ENCODE results near the gene DHRS4L2. TPM values are rescaled to one million over a fixed set of nuclear protein-coding genes. Genes with fewer than 3 reads are reported as not detected.
"Not testable (repeated sequence)": the region's sequence is repeated elsewhere in the genome, so short reads cannot be mapped to it uniquely, and the experiment has no call there.

Gene DHRS4L2
- total and polyA plus RNA-seq, 7 donors: 8.0 to 62.7 (median 20.0) TPM

- Histone ChIP-seq H3K9me3 (no peaks in the 10 kb centered on the region), H3K27ac (no peak overlapping the region), H3K27me3 (no peaks in the 10 kb centered on the region), H3K4me1 (peaks cover 0 to 30% (median 28%) of the 10 kb centered on the region in 4 donors), H3K36me3 (peaks cover 0 to under 1% (median 0%) of the 10 kb centered on the region in 4 donors), H3K4me3 (no peak overlapping the region)
- DNase-seq: no peak
- WGBS, 2 donors: 98% methylated on average over 6 of the region's 6 CpGs
- intact Hi-C loops (cut with DNase I): loop anchor here (5.0 kb wide), 1 partner anchor 318 kb away; no protein-coding TSS in a partner anchor
- TF ChIP-seq POLR2AphosphoS5 (IDR thresholded peaks at IDR 0.05) (no peak), POLR2A (IDR thresholded peaks at IDR 0.05) (no peak), EP300 (IDR thresholded peaks at IDR 0.05) (no peak), CTCF (IDR thresholded peaks at IDR 0.05) (no peak)
Observed at GRCh38 chr14:23950411-23951135, 38.2 kb upstream of the DHRS4L2 start.

GRCh38 chr14:23951136-23951466, 37.6 kb upstream of the DHRS4L2 start:
- not testable (repeated sequence) for H3K27ac ChIP-seq, H3K4me3 ChIP-seq, H3K9me3 ChIP-seq, H3K27me3 ChIP-seq, H3K36me3 ChIP-seq, DNase-seq
- H3K4me1 ChIP-seq: peaks cover 0 to 30% (median 28%) of the 10 kb centered on the region in 4 donors
- WGBS, 2 donors: 90 to 92% methylated on average over 3 of the region's 3 CpGs
- intact Hi-C loops (cut with DNase I): loop anchor here (5.0 kb wide), 1 partner anchor 319 kb away; no protein-coding TSS in a partner anchor

- TF ChIP-seq POLR2A (IDR thresholded peaks at IDR 0.05) (no peak), EP300 (IDR thresholded peaks at IDR 0.05) (no peak), CTCF (IDR thresholded peaks at IDR 0.05) (no peak), POLR2AphosphoS5 (IDR thresholded peaks at IDR 0.05) (no peak)
- no peak for DNase-seq
- peaks cover 0 to 30% (median 28%) of the 10 kb centered on the region in 4 donors for H3K4me1 ChIP-seq
- H3K27me3 ChIP-seq: no peaks in the 10 kb centered on the region
- intact Hi-C loops (cut with DNase I): loop anchor here (2.0 to 5.0 kb wide), 2 partner anchors 21 to 319 kb away; no protein-coding TSS in a partner anchor
- peak overlapping the region in 1 of 4 donors; percentile 14 for H3K27ac ChIP-seq
- no peak overlapping the region for H3K4me3 ChIP-seq
- peaks cover 0 to 6% (median 3%) of the 10 kb centered on the region in 4 donors for H3K36me3 ChIP-seq
- no peaks in the 10 kb centered on the region for H3K9me3 ChIP-seq
- 70 to 77% methylated on average over 8 of the region's 8 CpGs for WGBS, 2 donors
Observed at GRCh38 chr14:23951590-23952201, 37.0 kb upstream of the DHRS4L2 start.

DNA sequence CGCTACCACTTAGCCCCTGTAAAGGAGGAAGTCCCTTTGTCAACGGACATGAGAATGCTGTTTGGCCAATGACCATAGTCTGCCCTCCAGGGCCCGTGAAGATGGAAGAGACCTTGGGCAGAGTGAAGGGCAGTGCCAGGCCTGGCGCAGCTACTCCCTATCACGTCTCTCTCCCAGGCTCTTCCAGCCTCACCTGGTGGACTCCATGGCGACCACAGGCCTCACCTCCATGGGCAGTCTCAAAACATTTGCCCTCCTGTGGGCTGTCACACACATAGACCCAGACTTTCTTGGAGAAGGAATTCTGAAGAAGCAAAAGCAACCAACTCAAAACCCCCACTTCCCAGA, 35.6 kb upstream of the DHRS4L2 start:
- H3K9me3 ChIP-seq, DNase-seq, H3K27me3 ChIP-seq, H3K36me3 ChIP-seq: not testable (repeated sequence)
- intact Hi-C loops (cut with DNase I): loop anchor here (2.0 to 5.0 kb wide), 2 partner anchors 22 to 321 kb away; no protein-coding TSS in a partner anchor
- 30 to 56% methylated on average over 6 of the region's 6 CpGs for WGBS, 2 donors
- peak overlapping the region; percentile 55 to 78 (median 68) for H3K4me3 ChIP-seq
- peak overlapping the region; percentile 81 to 93 (median 86) for H3K27ac ChIP-seq
- H3K4me1 ChIP-seq: peaks cover 0 to 30% (median 28%) of the 10 kb centered on the region in 4 donors

DNA sequence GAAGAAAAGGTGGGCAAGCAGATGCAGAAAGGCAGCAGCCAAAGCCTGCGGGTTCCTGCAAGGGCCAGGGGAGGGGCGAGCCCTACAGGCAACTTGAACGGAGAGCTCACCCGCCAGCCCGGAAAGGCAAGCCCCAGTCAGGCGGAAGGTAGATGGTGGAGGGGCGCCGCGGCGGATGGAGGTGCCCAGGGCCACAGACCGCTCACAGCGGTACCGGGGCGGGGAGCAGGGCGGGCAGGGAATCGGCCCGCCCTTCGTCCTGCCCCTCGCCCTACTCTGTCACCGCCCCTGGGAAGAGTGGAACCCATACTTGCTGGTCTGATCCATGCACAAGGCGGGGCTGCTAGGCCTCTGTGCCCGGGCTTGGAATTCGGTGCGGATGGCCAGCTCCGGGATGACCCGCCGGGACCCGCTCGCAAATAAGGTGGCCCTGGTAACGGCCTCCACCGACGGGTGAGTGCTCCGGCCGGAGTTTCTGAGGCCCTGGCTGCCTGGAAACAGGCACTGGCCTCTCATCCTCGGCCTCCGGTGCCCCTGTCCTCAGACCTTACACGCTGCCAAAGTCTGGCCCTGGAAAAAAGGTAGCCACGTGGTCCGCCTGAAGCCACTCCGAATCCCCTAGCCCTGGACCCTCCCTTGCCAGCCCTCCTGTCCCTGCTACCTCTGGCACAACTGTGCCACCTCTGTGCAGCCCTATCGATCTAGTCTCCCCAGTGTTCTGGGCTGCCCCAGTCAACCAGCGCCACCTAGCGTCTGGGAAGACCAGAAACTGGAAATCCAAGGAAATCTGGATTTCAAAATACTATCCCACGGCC, 35.1 kb upstream of the DHRS4L2 start, which contains the start of gene DHRS4:
Gene DHRS4, plus strand, starts transcription at position 307 of the 815 bp plus-strand sequence. Its CDS starts 19 bp downstream, at position 326.
- 0 to 1% methylated on average over 44 of the region's 44 CpGs for WGBS, 2 donors
- Histone ChIP-seq H3K36me3 (peaks cover 0 to 6% (median 3%) of the 10 kb centered on the region in 4 donors), H3K27ac (peak within 1 kb of the TSS; percentile 81 to 93 (median 86)), H3K4me3 (peak within 1 kb of the TSS; percentile 55 to 78 (median 68)), H3K27me3 (no peaks in the 10 kb centered on the region), H3K9me3 (no peaks in the 10 kb centered on the region), H3K4me1 (peaks cover 0 to 30% (median 28%) of the 10 kb centered on the region in 4 donors)
- intact Hi-C loops (cut with DNase I): loop anchor here (2.0 to 5.0 kb wide), 2 partner anchors 23 to 321 kb away; no protein-coding TSS in a partner anchor
- peak in 1 of 2 donors; percentile 45 for TF ChIP-seq POLR2A (IDR thresholded peaks at IDR 0.05)
- peak; percentile 5 to 71 (median 58) for TF ChIP-seq POLR2AphosphoS5 (IDR thresholded peaks at IDR 0.05)
- TF ChIP-seq CTCF (IDR thresholded peaks at IDR 0.05): peak; percentile 78 to 88 (median 86)
- TF ChIP-seq EP300 (IDR thresholded peaks at IDR 0.05): no peak
- DNase-seq: peak; percentile 90

Data from sigmoid colon (tissue), 7 donors.